GM19193 (cell line): ENCODE data around the gene DMRTC2.

Experiments
- POLR2A ChIP-seq: IDR thresholded peaks from 4 replicates; pipeline ENCODE4 v1.6.1; 2011; ENCODE audit not compliant: insufficient read depth, insufficient read length; ENCODE audit errors: extremely low read depth

The DMRTC2 gene

GRCh38 chr19:41845001-41845050 lies at the start of gene DMRTC2:
Gene DMRTC2 (plus strand): TSS chr19:41845042. CDS start chr19:41847429, 2,387 bp downstream.
- no peak for TF ChIP-seq POLR2A

DNA sequence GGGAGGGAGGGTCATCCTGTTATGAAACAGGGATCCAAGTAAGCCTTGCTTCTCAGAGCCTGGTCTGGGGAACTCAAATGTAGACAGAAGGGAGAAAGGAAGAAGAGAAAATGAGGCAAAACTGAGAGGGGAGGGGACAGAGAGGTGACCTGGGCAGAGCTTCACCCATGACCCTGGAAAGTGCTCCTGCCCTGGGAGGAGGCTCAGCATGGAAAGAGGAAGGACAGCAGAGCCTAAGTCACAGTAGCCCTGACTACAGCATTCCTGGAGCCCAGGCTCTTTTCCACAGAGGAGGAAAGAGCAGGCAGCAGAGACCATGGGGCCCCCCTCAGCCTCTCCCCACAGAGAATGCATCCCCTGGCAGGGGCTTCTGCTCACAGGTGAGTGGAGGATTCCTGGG lies 48.5 kb upstream of the DMRTC2 start, which contains the start of gene CEACAM3:
Gene CEACAM3 (plus strand): TSS at position 226 of the 400 bp plus-strand sequence. CDS start 91 bp downstream, at position 317.
- no peak for TF ChIP-seq POLR2A

DNA sequence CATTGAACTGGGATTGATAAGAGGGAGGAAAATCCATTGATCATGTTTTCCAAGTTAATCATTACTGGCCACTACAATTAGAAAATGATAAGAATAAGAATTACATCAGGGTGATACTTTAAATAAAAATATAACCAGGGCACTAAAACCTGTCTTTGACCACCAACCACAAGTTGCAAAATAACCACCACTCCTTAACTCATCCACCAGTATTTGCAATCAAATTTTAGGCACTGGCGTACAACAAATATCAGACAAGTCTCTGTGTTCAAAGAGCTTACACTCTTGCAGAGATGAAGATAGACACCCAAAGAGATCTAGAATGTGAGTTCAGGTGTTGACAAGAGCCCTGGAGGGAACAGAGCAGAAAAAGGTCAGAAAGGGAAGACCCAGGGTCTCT lies 47.9 kb upstream of the DMRTC2 start:
- no peak for TF ChIP-seq POLR2A

DNA sequence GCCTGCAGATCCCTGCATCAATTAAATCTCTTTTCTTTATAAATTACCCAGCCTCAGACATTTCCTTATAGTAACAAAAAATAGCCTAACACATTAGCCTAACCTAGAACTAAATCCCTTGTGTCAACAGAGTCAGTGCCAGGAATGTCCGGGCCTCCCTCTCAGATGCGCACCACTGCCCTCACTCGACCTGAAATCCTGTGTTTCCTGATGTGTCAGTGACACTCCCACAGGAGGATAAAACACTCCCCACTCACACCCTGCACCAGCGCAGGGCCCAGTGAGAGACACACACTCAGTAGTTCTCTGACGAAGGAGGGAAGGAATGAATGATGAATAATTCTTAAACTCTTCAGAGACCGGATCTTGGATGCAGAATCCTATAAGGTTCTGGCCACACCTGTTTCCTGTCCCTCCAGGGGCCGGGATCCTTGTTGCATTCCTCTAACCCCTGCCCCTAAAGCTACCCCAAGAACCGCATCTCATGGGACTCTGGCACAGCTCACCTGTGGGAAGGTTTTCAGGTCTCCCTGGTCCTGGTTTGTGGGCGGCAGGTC lies 45.3 kb upstream of the DMRTC2 start:
- TF ChIP-seq POLR2A: no peak

GRCh38 chr19:41801031-41801430 lies 43.8 kb upstream of the DMRTC2 start:
- no peak for TF ChIP-seq POLR2A

- TF ChIP-seq POLR2A: no peak
These were observed 43.0 kb upstream of the DMRTC2 start for GRCh38 chr19:41801792-41802211.

DNA sequence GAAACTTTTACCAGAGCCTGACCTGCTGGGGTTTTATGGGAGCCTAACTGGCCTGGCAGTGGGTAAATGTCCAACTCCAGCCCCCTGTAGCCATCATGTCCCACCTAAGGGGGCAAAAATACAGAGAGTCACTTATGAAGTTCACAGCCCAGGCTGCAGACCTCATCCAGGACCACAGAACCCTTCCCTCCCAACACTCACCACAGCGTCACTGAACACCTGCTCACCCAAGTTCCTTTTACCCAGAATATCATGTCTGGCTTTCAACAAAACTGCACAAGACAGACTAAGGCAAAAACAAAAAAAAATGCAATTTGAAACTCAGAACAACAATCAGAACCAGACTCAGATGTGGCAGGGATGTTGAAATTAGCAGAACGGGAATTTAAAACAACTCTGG lies 42.1 kb upstream of the DMRTC2 start:
- TF ChIP-seq POLR2A: no peak

DNA sequence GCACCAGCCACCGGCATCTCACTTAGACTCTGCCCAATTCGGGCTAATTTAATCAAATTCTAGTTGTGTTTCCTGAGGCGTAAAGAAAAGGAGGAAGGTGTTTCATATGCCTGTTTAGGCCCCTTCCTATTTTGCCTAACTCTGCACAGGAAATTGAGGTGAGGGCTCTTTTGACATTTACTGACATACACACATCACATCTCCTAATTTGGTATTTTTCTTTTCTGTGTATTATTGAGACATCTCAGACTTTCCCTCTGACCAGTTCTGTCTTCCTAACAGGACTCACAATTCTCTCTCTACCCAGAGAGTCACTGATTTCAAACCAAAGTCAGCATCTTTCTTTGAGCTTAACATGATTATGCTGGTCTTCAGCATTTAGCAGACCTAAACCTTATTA lies 40.5 kb upstream of the DMRTC2 start:
- TF ChIP-seq POLR2A: no peak

- no peak for TF ChIP-seq POLR2A
These were observed 37.7 kb upstream of the DMRTC2 start for GRCh38 chr19:41807176-41807575.

GRCh38 chr19:41808663-41809566 lies 35.9 kb upstream of the DMRTC2 start:
- TF ChIP-seq POLR2A: no peak

GRCh38 chr19:41810301-41810700 lies 34.5 kb upstream of the DMRTC2 start:
- no peak for TF ChIP-seq POLR2A

DNA sequence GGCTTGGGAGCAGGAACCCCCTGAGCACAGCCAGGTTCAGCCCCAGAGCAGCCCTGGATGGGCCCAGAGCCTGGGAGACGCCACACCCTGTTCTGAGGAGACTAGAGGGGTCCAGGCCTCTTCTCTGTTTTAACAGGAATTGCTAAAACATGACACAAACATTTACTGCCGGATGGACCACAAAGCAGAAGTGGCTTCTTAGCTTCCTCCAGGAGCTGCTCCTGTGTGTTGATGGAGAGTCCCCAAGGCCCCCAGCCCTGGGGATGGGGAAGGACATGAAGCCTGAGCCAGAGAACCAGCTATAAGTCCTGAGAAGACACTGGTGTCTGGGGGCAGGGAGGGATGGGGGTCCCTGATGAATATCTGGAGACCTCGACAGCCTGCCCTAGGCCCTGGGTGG lies 33.8 kb upstream of the DMRTC2 start:
- TF ChIP-seq POLR2A: no peak

DNA sequence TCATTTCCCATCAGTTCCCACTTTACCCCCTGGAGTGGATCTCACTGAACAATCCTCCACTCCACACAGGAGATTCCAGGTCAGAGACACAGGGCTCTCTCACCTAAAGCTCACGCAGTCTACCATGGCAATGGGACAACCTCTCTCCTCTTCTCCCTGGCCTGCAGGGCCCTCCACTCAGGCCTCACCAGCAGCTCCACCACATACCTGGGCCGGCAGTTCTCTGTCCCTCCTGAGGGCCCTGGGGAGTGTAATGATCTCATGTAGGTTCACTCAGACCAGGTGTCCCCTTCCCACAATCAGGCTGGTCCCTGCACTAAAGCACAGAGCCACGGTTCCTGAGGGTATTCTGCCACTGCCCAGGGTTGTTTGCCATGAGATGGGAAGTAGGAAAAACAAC lies 32.9 kb upstream of the DMRTC2 start:
- TF ChIP-seq POLR2A: no peak

- no peak for TF ChIP-seq POLR2A
These were observed 30.9 kb upstream of the DMRTC2 start for GRCh38 chr19:41813911-41814310.

DNA sequence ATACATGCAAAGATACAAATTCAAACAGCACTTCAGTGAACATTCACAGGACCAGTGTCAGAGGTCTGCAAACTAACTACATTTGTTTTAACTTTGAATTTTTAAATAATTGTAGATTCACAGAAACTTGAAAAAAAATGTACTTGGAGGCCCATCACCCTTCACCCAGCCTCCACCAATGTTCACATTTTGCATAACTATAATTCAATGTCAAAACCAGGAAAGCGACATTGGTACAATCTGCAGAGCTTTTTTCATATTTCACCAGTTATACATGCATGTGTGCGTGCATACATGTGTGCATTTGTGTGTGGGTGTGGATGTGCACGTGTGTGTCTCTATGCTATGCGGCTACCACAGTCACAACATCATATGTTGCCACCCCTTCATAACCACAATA lies 29.5 kb upstream of the DMRTC2 start:
- TF ChIP-seq POLR2A: no peak

GRCh38 chr19:41816761-41817160 lies 28.1 kb upstream of the DMRTC2 start:
- no peak for TF ChIP-seq POLR2A
